CD8-positive, alpha-beta memory T cell (primary cell): Measurements from ENCODE around the gene PLAC9. TPM values are rescaled to one million over a fixed set of nuclear protein-coding genes. Genes with fewer than 3 reads are reported as not detected.
A peak's percentile ranks its signal among the peaks of the same experiment; 100 is the strongest.

ENCODE experiments used
- CTCF ChIA-PET: fragments of 350-600 bp; sonication (Branson Sonifier 250); formaldehyde crosslinking; loops from one replicate; lab custom pipeline; 2021; ENCODE audit warnings: antibody characterized with exemption; lab: Charles Lee
- POLR2A ChIA-PET: fragments of 350-600 bp; sonication (Branson Sonifier 250); formaldehyde crosslinking; loops from one replicate; lab custom pipeline; 2021; ENCODE audit warnings: antibody characterized with exemption; lab: Charles Lee
- DNase-seq, 5 donors: peaks; one replicate each; pipeline versions ENCODE4 v3.0.0 to v3.0.0-alpha.2; 2020 to 2022; ENCODE audit warnings: mixed read lengths in 1 of 5
- H3K27ac ChIP-seq: one replicate; pipeline ENCODE4 v1.7.0; 2013; ENCODE audit warnings: low read depth, mild to moderate bottlenecking, low read length, moderate library complexity
- H3K27me3 ChIP-seq: 2 replicates; pipeline ENCODE4 v1.7.0; 2013; ENCODE audit warnings: low read length, mild to moderate bottlenecking; ENCODE audit not compliant: insufficient read depth, poor library complexity, severe bottlenecking
- H3K36me3 ChIP-seq: 2 replicates; pipeline ENCODE4 v1.7.0; 2013; ENCODE audit warnings: mild to moderate bottlenecking, low read length, moderate library complexity; ENCODE audit not compliant: insufficient read depth
- H3K4me1 ChIP-seq: 2 replicates; pipeline ENCODE4 v1.7.0; 2013; ENCODE audit warnings: mild to moderate bottlenecking, low read length, moderate library complexity; ENCODE audit not compliant: insufficient read depth
- H3K4me3 ChIP-seq: 2 replicates; pipeline ENCODE4 v1.7.0; 2013; ENCODE audit warnings: mild to moderate bottlenecking, low read length
- H3K9me3 ChIP-seq: 2 replicates; pipeline ENCODE4 v1.7.0; 2013; ENCODE audit warnings: mild to moderate bottlenecking, low read length
- H3K27ac Mint-ChIP-seq, 8 donors: one replicate each; pipeline ENCODE4 v1.8.0; 2020 to 2021; ENCODE audit warnings: mixed read lengths in 8 of 8, mild to moderate bottlenecking in 6 of 8, inconsistent platforms in 3 of 8, moderate library complexity in 3 of 8
- H3K27me3 Mint-ChIP-seq, 2 donors: one replicate each; pipeline ENCODE4 v1.8.0; 2020 to 2021; ENCODE audit warnings: mixed read lengths in 2 of 2, mild to moderate bottlenecking in 1 of 2, moderate library complexity in 1 of 2
- H3K36me3 Mint-ChIP-seq, 3 donors: one replicate each; pipeline ENCODE4 v1.8.0; 2020 to 2021; ENCODE audit warnings: mixed read lengths in 3 of 3, inconsistent platforms in 1 of 3, mild to moderate bottlenecking in 1 of 3
- H3K4me1 Mint-ChIP-seq, 3 donors: one replicate each; pipeline ENCODE4 v1.8.0; 2020 to 2021; ENCODE audit warnings: mixed read lengths in 3 of 3, inconsistent platforms in 1 of 3, mild to moderate bottlenecking in 1 of 3
- H3K4me3 Mint-ChIP-seq, 7 donors: one replicate each; pipeline ENCODE4 v1.8.0; 2020 to 2021; ENCODE audit warnings: mixed read lengths in 7 of 7, mild to moderate bottlenecking in 6 of 7, moderate library complexity in 4 of 7, inconsistent platforms in 2 of 7
- H3K9me3 Mint-ChIP-seq, 5 donors: one replicate each; pipeline ENCODE4 v1.8.0; 2020 to 2022; ENCODE audit warnings: mixed read lengths in 5 of 5, mild to moderate bottlenecking in 3 of 5, moderate library complexity in 2 of 5, inconsistent platforms in 1 of 5
- polyA plus RNA-seq: library from polyadenylated mRNA; unstranded; fragments of 300-500 nt; fragmentation: Illumina TruSeq; gene quantifications from one replicate; pipeline ENCODE4 v1.2.3, GENCODE V29; 2021
- total RNA-seq, 2 experiments: library from RNA; stranded (reverse); gene quantifications; one replicate each; pipeline ENCODE4 v1.2.3, GENCODE V29; 2021

PLAC9 gene
- total and polyA plus RNA-seq, 3 experiments from 2014 or later: not detected

DNA sequence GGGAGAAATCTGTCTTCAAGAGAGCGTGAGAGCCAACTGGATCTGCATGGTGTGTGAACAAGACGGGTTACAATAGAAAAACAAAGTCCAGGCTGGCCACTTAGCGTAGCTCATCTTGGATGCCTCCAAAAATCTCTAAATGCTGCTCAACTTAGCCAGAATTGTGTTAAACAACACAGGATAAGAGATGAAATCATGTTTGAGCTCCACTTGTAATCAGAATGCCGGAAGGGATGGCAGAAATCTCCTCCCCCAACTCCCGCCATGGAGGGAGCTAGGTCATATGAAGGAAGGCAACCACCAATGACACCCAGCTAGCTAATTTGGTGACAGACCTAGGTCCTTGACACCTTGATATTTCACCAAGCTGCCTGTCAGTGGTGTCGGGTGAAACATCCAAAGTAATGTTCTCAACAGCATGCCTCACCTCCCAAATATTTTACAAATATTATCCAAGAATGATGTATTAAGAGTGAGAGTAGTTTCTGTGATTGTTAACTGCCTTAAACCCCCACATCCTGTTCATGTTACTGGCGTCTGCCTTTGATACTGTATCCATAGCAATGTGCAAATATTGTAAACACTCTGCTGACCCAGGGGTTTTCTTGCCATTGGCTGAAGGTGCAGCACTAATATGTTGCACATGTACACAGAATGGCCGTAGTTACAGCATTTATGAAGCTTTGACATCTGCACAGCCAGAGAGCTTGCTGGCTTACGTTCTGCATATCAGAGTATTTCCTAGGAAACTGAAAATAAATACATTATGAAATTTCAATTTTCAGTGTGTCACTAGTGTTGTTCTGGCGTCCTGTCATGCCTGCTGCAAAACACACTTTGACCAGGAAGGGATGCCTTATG, 28.2 kb upstream of the PLAC9 start:
- H3K27me3 Mint-ChIP-seq: peaks cover 0 to 2% of the 10 kb centered on the region in 2 donors

DNA sequence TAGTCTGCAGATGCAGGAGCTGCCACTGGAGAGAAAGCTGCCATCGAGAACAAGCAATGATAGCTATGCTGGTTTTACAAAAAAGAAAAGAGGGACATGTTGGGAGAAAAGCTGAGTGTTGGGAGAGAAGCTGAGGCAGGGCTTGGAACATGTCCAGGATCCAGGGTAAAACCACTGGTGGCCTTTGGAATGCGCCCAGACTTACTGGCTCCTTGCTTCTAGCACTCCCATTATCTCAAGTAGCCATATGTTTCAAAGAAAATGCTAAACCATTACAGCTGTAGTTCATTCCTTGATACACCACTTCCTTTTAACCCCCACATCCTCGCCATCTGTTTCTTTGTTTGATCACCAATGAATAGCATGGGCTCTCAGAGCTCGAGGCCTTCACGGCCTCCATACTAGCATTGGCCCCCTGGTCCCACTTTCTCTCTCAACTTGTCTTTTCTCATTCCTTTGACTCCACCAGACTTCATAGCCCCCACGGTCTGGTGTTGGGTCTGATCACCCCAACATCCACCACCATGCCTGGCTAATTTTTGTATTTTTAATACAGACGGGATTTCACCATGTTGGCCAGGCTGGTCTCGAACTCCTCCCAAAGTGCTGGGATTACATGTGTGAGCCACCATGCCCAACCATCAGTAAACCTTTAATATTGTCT, 23.8 kb upstream of the PLAC9 start:
- POLR2A ChIA-PET: no interaction called here
- peaks cover 6 to 31% (median 27%) of the 10 kb centered on the region in 3 donors for H3K4me1 Mint-ChIP-seq
- Histone ChIP-seq H3K4me1 (no peaks in the 10 kb centered on the region), H3K4me3 (no peak overlapping the region), H3K36me3 (no peaks in the 10 kb centered on the region), H3K9me3 (peaks cover 5% of the 10 kb centered on the region), H3K27ac (no peak overlapping the region), H3K27me3 (no peaks in the 10 kb centered on the region)
- no peak overlapping the region for H3K27ac Mint-ChIP-seq
- DNase-seq: no peak
- CTCF ChIA-PET: interaction anchor here (1.3 kb wide), 1 partner anchor 35 kb away, joined by 5 read pairs; no protein-coding TSS in a partner anchor
- no peak overlapping the region for H3K4me3 Mint-ChIP-seq
- H3K9me3 Mint-ChIP-seq: peaks cover 12 to 28% (median 19%) of the 10 kb centered on the region in 5 donors
- H3K36me3 Mint-ChIP-seq: peaks cover 0 to 23% (median 1%) of the 10 kb centered on the region in 3 donors
- H3K27me3 Mint-ChIP-seq: peaks cover 0 to 1% of the 10 kb centered on the region in 2 donors

More for the DNA sequence above, 28.2 kb upstream of the PLAC9 start:
- ChIA-PET POLR2A (no interaction called here), CTCF (no interaction called here)
- peaks cover 7 to 21% (median 14%) of the 10 kb centered on the region in 5 donors for H3K9me3 Mint-ChIP-seq
- peak overlapping the region in 4 of 8 donors; percentile 13 to 77 (median 58) for H3K27ac Mint-ChIP-seq
- Histone ChIP-seq H3K4me3 (no peak overlapping the region), H3K4me1 (no peaks in the 10 kb centered on the region), H3K27ac (no peak overlapping the region), H3K9me3 (peaks cover 5% of the 10 kb centered on the region), H3K36me3 (no peaks in the 10 kb centered on the region), H3K27me3 (no peaks in the 10 kb centered on the region)
- H3K4me3 Mint-ChIP-seq: no peak overlapping the region
- peaks cover 3 to 24% (median 22%) of the 10 kb centered on the region in 3 donors for H3K4me1 Mint-ChIP-seq
- DNase-seq: peak in 3 of 5 donors; percentile 1 to 51 (median 5)
- H3K36me3 Mint-ChIP-seq: peaks cover 0 to 17% (median under 1%) of the 10 kb centered on the region in 3 donors

DNA sequence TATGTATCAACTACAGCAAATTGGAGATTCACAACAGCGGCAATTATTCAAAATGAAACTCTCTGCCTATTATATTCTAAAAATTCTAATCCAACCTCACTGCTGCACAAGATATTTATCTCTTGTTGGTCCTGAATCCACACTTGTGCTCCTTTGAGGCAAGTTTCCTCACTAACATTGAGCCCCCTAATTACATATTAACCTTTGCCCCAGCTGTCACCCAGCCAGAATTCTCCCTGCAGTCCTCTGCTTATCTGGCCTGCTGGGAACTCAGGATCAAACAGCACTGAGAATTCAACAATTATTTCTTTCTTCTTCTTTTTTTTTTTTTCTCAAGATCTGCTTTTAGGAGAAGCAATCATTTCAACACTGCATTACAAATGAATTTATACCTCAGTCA, 21.5 kb upstream of the PLAC9 start:
- CTCF ChIA-PET: no interaction called here

DNA sequence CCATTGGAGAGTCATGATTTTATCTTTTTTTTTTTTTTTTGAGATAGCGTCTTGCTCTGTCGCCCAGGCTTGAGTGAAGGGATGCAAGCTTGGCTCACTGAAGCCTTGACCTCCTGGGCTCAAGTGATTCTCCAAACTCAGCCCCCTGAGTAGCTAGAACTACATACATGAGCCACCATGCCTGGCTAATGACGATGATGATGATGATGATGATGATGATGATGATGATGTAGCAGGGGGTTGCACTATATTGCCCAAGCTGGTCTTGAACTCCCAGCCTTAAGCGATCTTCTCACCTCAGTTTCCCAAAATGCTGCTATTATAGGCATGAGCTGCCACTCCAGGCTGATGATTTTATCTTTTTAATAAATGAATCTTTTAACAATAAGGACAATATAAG, 13.9 kb upstream of the PLAC9 start:
- H3K4me1 ChIP-seq: no peaks in the 10 kb centered on the region
- no peak overlapping the region for H3K27ac ChIP-seq
- H3K9me3 ChIP-seq: no peaks in the 10 kb centered on the region
- no peaks in the 10 kb centered on the region for H3K4me1 Mint-ChIP-seq
- peaks cover 3 to 19% of the 10 kb centered on the region in 2 donors for H3K27me3 Mint-ChIP-seq
- no peak overlapping the region for H3K4me3 Mint-ChIP-seq
- POLR2A ChIA-PET: no interaction called here
- no peaks in the 10 kb centered on the region for H3K27me3 ChIP-seq
- DNase-seq: no peak
- H3K36me3 ChIP-seq: no peaks in the 10 kb centered on the region
- no peaks in the 10 kb centered on the region for H3K9me3 Mint-ChIP-seq
- no peak overlapping the region for H3K4me3 ChIP-seq
- no peak overlapping the region for H3K27ac Mint-ChIP-seq
- no peaks in the 10 kb centered on the region for H3K36me3 Mint-ChIP-seq
- CTCF ChIA-PET: interaction anchor here (0.8 kb wide), 1 partner anchor 25 kb away, joined by 3 read pairs; no protein-coding TSS in a partner anchor

More for the DNA sequence above, 21.5 kb upstream of the PLAC9 start:
- peaks cover 4 to 14% (median 11%) of the 10 kb centered on the region in 3 donors for H3K4me1 Mint-ChIP-seq
- peaks cover 0 to 23% (median 1%) of the 10 kb centered on the region in 3 donors for H3K36me3 Mint-ChIP-seq
- no peak for DNase-seq
- no peaks in the 10 kb centered on the region for H3K36me3 ChIP-seq
- peaks cover 12 to 28% (median 19%) of the 10 kb centered on the region in 5 donors for H3K9me3 Mint-ChIP-seq
- H3K4me3 ChIP-seq: no peak overlapping the region
- POLR2A ChIA-PET: no interaction called here
- H3K4me3 Mint-ChIP-seq: peak overlapping the region in 5 of 7 donors; percentile 37 to 79 (median 75)
- H3K27me3 ChIP-seq: no peaks in the 10 kb centered on the region
- H3K27ac Mint-ChIP-seq: peak overlapping the region in 3 of 8 donors; percentile 23 to 36 (median 29)
- H3K27me3 Mint-ChIP-seq: peaks cover 0 to 1% of the 10 kb centered on the region in 2 donors
- H3K9me3 ChIP-seq: peaks cover 5% of the 10 kb centered on the region
- no peaks in the 10 kb centered on the region for H3K4me1 ChIP-seq
- H3K27ac ChIP-seq: no peak overlapping the region

DNA sequence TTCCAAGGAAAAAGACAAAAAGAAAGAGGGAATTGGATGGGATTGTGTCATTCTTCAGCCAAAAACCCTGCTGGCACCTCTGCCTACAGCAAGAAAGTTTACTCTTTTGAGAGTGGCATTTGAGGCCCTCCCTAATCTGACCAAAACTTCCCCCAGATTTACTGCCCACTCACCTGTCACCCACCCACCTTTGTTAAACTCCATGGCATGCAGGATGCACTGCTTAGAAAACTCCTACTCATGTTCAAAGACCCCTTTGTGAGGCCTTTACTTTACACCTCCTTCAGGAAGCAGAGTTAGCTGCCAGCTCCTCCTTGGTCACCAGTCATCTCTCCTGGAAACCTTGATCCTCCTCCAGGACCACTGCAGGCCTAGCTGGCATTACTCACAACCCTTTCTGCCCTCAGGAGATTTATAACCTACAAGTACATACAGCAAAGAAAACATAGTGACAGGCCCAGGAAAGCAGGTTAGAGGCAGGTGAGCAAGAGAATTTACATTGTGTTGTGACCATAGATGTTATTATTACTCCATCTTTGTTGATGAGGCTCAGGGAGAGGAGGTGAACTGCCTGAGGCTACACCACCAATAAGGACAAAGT, 10.3 kb upstream of the PLAC9 start:
- POLR2A ChIA-PET: no interaction called here

DNA sequence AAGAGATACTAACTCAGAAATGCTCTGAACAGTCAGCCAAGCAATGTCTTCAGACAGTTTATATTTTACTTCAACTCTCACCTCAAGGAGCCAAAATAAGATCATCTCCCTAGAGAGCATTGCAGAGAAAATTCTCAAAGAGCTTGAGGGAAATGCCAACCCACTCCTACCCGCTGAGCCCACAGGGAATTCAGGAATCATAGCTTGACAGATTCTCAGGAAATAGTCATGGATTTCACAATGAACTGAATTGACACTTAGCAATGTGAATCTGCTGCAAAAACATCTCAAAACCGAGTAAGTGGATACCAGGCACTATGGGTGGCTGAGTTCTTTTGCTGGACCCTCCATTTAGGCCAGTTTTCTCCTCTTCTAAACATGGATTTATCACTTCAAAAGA, 9.8 kb upstream of the PLAC9 start:
- no peak overlapping the region for H3K27ac ChIP-seq
- no peaks in the 10 kb centered on the region for H3K36me3 Mint-ChIP-seq
- peak overlapping the region in 1 of 8 donors; percentile 15 for H3K27ac Mint-ChIP-seq
- H3K4me1 Mint-ChIP-seq: no peaks in the 10 kb centered on the region
- H3K9me3 ChIP-seq: no peaks in the 10 kb centered on the region
- H3K36me3 ChIP-seq: no peaks in the 10 kb centered on the region
- ChIA-PET CTCF (no interaction called here), POLR2A (no interaction called here)
- H3K4me1 ChIP-seq: no peaks in the 10 kb centered on the region
- no peak for DNase-seq
- H3K27me3 Mint-ChIP-seq: peaks cover 3 to 26% of the 10 kb centered on the region in 2 donors
- H3K4me3 ChIP-seq: no peak overlapping the region
- H3K27me3 ChIP-seq: no peaks in the 10 kb centered on the region
- H3K4me3 Mint-ChIP-seq: no peak overlapping the region
- no peaks in the 10 kb centered on the region for H3K9me3 Mint-ChIP-seq

More for the DNA sequence above, 10.3 kb upstream of the PLAC9 start:
- Histone ChIP-seq H3K4me3 (no peak overlapping the region), H3K9me3 (no peaks in the 10 kb centered on the region), H3K27ac (no peak overlapping the region), H3K27me3 (no peaks in the 10 kb centered on the region), H3K4me1 (no peaks in the 10 kb centered on the region), H3K36me3 (no peaks in the 10 kb centered on the region)
- DNase-seq: no peak
- Mint-ChIP-seq H3K4me1 (no peaks in the 10 kb centered on the region), H3K27me3 (peaks cover 3 to 26% of the 10 kb centered on the region in 2 donors), H3K36me3 (no peaks in the 10 kb centered on the region), H3K27ac (peak overlapping the region in 1 of 8 donors; percentile 15), H3K4me3 (no peak overlapping the region), H3K9me3 (no peaks in the 10 kb centered on the region)
- CTCF ChIA-PET: no interaction called here

DNA sequence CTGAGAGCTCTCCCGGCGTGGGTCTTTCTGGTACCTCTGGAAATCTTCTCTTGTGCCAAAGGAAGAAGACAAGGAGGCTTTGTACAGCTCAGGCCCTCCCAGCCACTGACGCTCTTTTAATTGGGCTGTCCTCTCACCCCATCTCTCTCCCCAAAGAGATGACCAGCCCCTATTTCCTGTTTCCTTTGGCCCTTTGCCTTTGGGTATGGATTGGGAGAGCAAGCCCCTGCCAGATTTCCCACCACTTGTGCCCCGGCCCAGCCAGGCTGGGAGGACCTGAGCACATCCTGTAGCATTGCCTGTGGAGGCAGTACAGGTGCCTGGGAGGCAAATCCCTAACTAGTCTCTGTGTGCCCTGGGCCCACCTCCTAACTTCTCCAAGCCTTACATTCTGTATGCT, 5.7 kb upstream of the PLAC9 start:
- Histone ChIP-seq H3K4me1 (no peaks in the 10 kb centered on the region), H3K27me3 (peaks cover 5% of the 10 kb centered on the region), H3K27ac (no peak overlapping the region), H3K9me3 (no peaks in the 10 kb centered on the region), H3K4me3 (no peak overlapping the region), H3K36me3 (no peaks in the 10 kb centered on the region)
- DNase-seq: no peak
- H3K36me3 Mint-ChIP-seq: no peaks in the 10 kb centered on the region
- peaks cover 12 to 25% of the 10 kb centered on the region in 2 donors for H3K27me3 Mint-ChIP-seq
- H3K4me3 Mint-ChIP-seq: no peak overlapping the region
- ChIA-PET POLR2A (no interaction called here), CTCF (no interaction called here)
- no peak overlapping the region for H3K27ac Mint-ChIP-seq
- H3K9me3 Mint-ChIP-seq: no peaks in the 10 kb centered on the region
- no peaks in the 10 kb centered on the region for H3K4me1 Mint-ChIP-seq
